ENCODE results near the gene ECD.
A peak's percentile ranks its signal among the peaks of the same experiment; 100 is the strongest.

ECD gene

DNA sequence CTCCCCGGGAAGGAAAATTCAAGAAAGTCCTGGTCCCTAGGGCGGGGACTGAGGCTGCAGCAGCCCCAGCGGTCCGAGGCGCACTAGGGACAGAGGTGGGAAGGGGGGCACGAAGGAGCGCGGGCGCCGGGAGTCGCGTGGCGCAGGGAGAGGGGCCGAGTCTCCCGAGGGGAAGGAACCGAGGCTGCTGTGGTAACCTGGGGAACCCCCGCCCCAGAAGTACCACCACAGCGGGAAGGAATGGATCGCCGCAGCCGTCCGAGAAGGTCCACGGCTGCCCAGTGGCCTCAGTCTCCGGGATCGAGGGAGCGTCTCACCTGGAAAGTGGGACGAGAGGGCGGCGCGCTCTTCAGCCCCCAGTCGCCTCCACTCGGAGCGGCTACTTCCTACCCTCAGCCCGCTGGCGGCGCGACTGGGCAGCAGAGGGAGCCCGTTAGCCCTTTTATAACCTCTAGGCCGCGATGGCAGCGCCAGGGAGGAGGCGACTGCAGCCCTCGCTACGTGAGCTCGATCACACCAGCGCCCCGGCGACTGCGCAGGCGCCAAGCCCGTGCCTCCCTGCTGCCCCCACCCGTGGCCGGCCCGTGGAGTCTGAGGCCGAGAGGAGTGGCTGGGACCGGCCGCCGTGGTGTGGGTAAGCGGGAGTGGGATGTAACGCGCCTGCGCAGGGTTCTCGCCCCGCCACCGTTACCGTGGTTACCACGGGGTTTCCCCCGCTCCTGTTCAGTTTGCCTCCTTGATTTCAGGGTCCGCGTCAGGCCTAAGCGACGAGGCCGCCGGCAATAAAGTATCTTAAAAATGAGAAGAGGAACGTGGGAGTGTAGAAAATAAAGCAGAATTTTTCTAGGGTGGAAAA, 71.1 kb downstream of the ECD start, which contains the start of gene P4HA1:
P4HA1 (minus strand) TSS at position 418 of the 856 bp plus-strand sequence. CDS start 21,983 bp downstream, outside the sequence.
- DNase-seq = peak; percentile 96 to 99 (median 99)

DNA sequence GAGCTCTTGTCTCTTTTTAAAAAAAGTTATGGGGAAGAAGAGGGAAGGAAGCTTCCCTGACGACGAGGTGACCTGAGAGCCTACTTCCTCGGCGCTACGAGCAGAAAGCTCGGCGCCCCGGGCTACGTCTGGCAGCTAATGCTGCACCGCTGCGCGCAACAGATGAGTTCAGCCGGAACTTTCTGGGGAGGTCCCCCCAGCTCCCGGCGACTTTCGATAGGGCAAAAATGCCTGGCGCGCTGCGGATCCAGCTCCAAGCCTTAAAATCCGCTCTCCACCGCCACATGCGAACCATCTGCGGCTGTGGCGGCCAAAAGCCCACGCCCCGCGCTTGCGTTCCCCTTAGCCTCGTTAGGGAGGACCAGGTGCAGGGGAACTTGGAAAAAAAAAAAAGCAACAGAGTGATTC, 71.8 kb downstream of the ECD start:
- DNase-seq = peak; percentile 42 to 79 (median 65)

DNA sequence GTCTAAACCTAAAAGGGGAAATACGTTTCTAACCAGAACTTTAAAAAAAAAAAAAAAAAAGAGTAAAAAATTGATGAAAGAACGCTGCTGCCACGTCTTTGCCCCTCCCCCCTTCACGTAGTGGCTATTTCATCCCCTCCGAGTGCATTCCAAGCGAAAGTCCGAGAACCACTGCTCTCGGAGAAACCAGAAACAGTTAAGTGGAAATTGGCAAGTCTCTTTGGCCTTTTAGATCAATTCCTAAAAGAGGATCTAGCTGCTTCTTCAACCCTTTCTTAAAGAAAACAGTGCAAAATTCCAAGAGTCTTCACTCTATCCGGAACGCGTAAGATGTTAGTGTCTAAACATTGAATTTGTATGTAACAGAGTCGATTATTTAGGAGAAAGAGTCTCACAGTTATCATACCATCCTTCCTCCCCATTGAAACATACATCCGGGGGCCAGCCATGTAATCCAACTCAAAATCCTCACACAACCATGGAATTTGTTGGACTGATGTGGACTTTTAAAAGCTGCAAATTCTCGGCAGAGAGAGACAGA, 72.3 kb downstream of the ECD start:
- DNase-seq = peak in 3 of 5 donors; percentile 22 to 38 (median 32)

GRCh38 chr10:73094986-73095480, 72.8 kb downstream of the ECD start:
- no peak for DNase-seq

GRCh38 chr10:73093922-73094850, 73.6 kb downstream of the ECD start:
- no peak for DNase-seq

- DNase-seq = no peak
Observed at GRCh38 chr10:73092830-73093229, 75.0 kb downstream of the ECD start.

GRCh38 chr10:73088304-73088703, 79.5 kb downstream of the ECD start:
- DNase-seq = no peak

DNA sequence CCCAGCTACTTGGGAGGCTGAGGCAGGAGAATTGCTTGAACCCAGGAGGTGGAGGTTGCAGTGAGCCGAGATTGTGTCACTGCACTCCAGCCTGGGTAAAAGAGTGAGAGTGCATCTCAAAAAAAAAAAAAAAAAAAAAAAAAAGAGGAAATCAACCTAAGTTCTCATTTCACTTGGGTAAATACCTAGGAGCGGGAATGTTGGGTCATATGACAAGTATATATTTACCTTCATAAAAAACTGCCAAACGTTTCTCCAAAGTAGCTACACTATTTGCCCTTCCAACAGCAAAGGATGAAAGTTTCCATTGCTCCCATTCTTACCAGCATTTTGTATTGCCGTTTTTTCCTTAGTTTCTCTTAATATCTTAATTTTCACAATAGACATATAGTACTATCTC, 81.0 kb downstream of the ECD start:
- no peak for DNase-seq

DNA sequence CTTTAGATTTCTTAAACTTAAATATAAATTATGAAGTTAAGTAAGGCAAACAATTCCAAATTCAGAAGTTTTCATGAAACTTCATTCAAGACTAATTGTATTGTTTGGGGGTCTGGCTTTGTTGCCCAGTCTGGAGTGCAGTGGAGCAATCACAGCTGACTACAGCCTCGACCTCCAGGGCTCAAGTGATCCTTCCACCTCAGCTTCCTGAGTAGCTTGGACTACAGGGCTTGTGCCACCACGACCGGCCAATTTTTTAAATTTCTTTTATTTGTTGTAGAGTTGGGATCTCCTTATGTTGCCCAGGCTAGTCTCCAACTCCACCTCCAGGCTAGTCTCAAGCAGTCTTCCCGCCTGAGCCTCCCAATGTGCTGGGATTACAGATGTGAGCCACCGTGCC, 83.6 kb downstream of the ECD start:
- no peak for DNase-seq
